Measurements from ENCODE around the gene DNAJB11. TPM values are rescaled to one million over a fixed set of nuclear protein-coding genes. Genes with fewer than 3 reads are reported as not detected.

The DNAJB11 gene
- total and polyA plus RNA-seq, 2 donors from 2014 or later, result 45.0 to 46.4 TPM

GRCh38 chr3:186523022-186523421, 47.5 kb upstream of the DNAJB11 start:
- H3K27ac ChIP-seq (ENCODE audit: low read depth in 2 of 2, low read length in 2 of 2), result no peak overlapping the region
- TF ChIP-seq CTCF (IDR thresholded peaks at IDR 0.05; ENCODE audit: borderline replicate concordance, extremely low read depth, insufficient read depth), result no peak
- no peaks in the 10 kb centered on the region for H3K27me3 ChIP-seq (ENCODE audit: control insufficient read depth, insufficient read depth, low read length)
- H3K9ac ChIP-seq (ENCODE audit: low read length in 3 of 3), result no peak overlapping the region
- H3K4me3 ChIP-seq (ENCODE audit: low read length in 3 of 3), result no peak overlapping the region
- intact Hi-C loops (cut with DNase I), result no loop called here
- no peaks in the 10 kb centered on the region for H3K9me3 ChIP-seq (ENCODE audit: control insufficient read depth in 2 of 3, insufficient read depth in 1 of 3, low read length in 3 of 3)
- no peaks in the 10 kb centered on the region for H3K36me3 ChIP-seq (ENCODE audit: control insufficient read depth in 2 of 3, insufficient read depth in 3 of 3, low read length in 3 of 3)
- DNase-seq (no peak), FAIRE-seq (no peak)
- peaks cover 0 to 4% (median 0%) of the 10 kb centered on the region in 3 donors for H3K4me1 ChIP-seq (ENCODE audit: control insufficient read depth in 2 of 3, insufficient read depth in 2 of 3, low read depth in 1 of 3, low read length in 3 of 3)

- FAIRE-seq (no peak), DNase-seq (no peak)
- TF ChIP-seq CTCF (IDR thresholded peaks at IDR 0.05; ENCODE audit: borderline replicate concordance, extremely low read depth, insufficient read depth), result no peak
- no peaks in the 10 kb centered on the region for H3K36me3 ChIP-seq (ENCODE audit: control insufficient read depth in 2 of 3, insufficient read depth in 3 of 3, low read length in 3 of 3)
- no peak overlapping the region for H3K27ac ChIP-seq (ENCODE audit: low read depth in 2 of 2, low read length in 2 of 2)
- H3K9me3 ChIP-seq (ENCODE audit: control insufficient read depth in 2 of 3, insufficient read depth in 1 of 3, low read length in 3 of 3), result no peaks in the 10 kb centered on the region
- intact Hi-C loops (cut with DNase I), result no loop called here
- H3K9ac ChIP-seq (ENCODE audit: low read length in 3 of 3), result no peak overlapping the region
- H3K4me3 ChIP-seq (ENCODE audit: low read length in 3 of 3), result no peak overlapping the region
- no peaks in the 10 kb centered on the region for H3K27me3 ChIP-seq (ENCODE audit: control insufficient read depth, insufficient read depth, low read length)
- peaks cover 0 to 4% (median 0%) of the 10 kb centered on the region in 3 donors for H3K4me1 ChIP-seq (ENCODE audit: control insufficient read depth in 2 of 3, insufficient read depth in 2 of 3, low read depth in 1 of 3, low read length in 3 of 3)
Measured at GRCh38 chr3:186523434-186523833, 47.1 kb upstream of the DNAJB11 start.

GRCh38 chr3:186524616-186525015, 45.9 kb upstream of the DNAJB11 start:
- no peak for FAIRE-seq

More at GRCh38 chr3:186524616-186525015, 45.9 kb upstream of the DNAJB11 start:
- H3K4me1 ChIP-seq (ENCODE audit: control insufficient read depth in 2 of 3, insufficient read depth in 2 of 3, low read depth in 1 of 3, low read length in 3 of 3), result peaks cover 0 to 4% (median 0%) of the 10 kb centered on the region in 3 donors
- H3K27me3 ChIP-seq (ENCODE audit: control insufficient read depth, insufficient read depth, low read length), result no peaks in the 10 kb centered on the region
- TF ChIP-seq CTCF (IDR thresholded peaks at IDR 0.05; ENCODE audit: borderline replicate concordance, extremely low read depth, insufficient read depth), result no peak
- no peak overlapping the region for H3K27ac ChIP-seq (ENCODE audit: low read depth in 2 of 2, low read length in 2 of 2)
- intact Hi-C loops (cut with DNase I), result no loop called here
- no peaks in the 10 kb centered on the region for H3K36me3 ChIP-seq (ENCODE audit: control insufficient read depth in 2 of 3, insufficient read depth in 3 of 3, low read length in 3 of 3)
- no peak overlapping the region for H3K9ac ChIP-seq (ENCODE audit: low read length in 3 of 3)
- H3K9me3 ChIP-seq (ENCODE audit: control insufficient read depth in 2 of 3, insufficient read depth in 1 of 3, low read length in 3 of 3), result no peaks in the 10 kb centered on the region
- no peak for DNase-seq
- no peak overlapping the region for H3K4me3 ChIP-seq (ENCODE audit: low read length in 3 of 3)

Measured in kidney (tissue), 14 donors.